Subcutaneous abdominal adipose tissue (tissue), 5 donors: ENCODE results near the gene DNAH8.

Experiments
- H3K27ac ChIP-seq: one replicate; pipeline ENCODE4 v1.7.0; 2013; ENCODE audit warnings: low read depth, mild to moderate bottlenecking, inconsistent platforms, low read length, moderate library complexity
- H3K27me3 ChIP-seq, 5 donors: one replicate each; pipeline ENCODE4 v1.7.0; 2013; ENCODE audit warnings: low read length in 5 of 5, inconsistent platforms in 1 of 5; ENCODE audit not compliant: control insufficient read depth in 5 of 5, insufficient read depth in 4 of 5
- H3K36me3 ChIP-seq, 5 donors: one replicate each; pipeline ENCODE4 v1.7.0; 2013; ENCODE audit warnings: low read length in 5 of 5; ENCODE audit not compliant: control insufficient read depth in 5 of 5, insufficient read depth in 5 of 5
- H3K4me1 ChIP-seq, 5 donors: one replicate each; pipeline ENCODE4 v1.7.0; 2013; ENCODE audit warnings: low read length in 5 of 5, mild to moderate bottlenecking in 3 of 5, moderate library complexity in 1 of 5; ENCODE audit not compliant: control insufficient read depth in 5 of 5, insufficient read depth in 5 of 5
- H3K4me3 ChIP-seq, 5 donors: one replicate each; pipeline ENCODE4 v1.7.0; 2013; ENCODE audit warnings: low read length in 5 of 5, low read depth in 1 of 5
- H3K9ac ChIP-seq, 5 donors: one replicate each; pipeline ENCODE4 v1.7.0; 2013; ENCODE audit warnings: low read length in 5 of 5, mild to moderate bottlenecking in 4 of 5, moderate library complexity in 3 of 5
- H3K9me3 ChIP-seq, 5 donors: one replicate each; pipeline ENCODE4 v1.7.0; 2013; ENCODE audit warnings: low read length in 5 of 5; ENCODE audit not compliant: control insufficient read depth in 5 of 5
- donor health status: healthy.
- donor health status: healthy.
- donor health status: healthy.
- donor health status: healthy.
- donor health status: healthy.

The DNAH8 gene

GRCh38 chr6:38818691-38819090 is 103.6 kb downstream of the DNAH8 start:
- no peak overlapping the region for H3K4me3 ChIP-seq
- H3K36me3 ChIP-seq: no peaks in the 10 kb centered on the region
- H3K27me3 ChIP-seq: peaks cover 0 to 5% (median 3%) of the 10 kb centered on the region in 5 donors
- no peaks in the 10 kb centered on the region for H3K9me3 ChIP-seq
- H3K4me1 ChIP-seq: no peaks in the 10 kb centered on the region
- H3K9ac ChIP-seq: no peak overlapping the region
- H3K27ac ChIP-seq: no peak overlapping the region

- Histone ChIP-seq H3K36me3 (no peaks in the 10 kb centered on the region), H3K9ac (no peak overlapping the region), H3K4me3 (no peak overlapping the region), H3K4me1 (no peaks in the 10 kb centered on the region), H3K9me3 (no peaks in the 10 kb centered on the region), H3K27me3 (peaks cover 0 to 3% (median 0%) of the 10 kb centered on the region in 5 donors), H3K27ac (no peak overlapping the region)
These were observed 107.9 kb downstream of the DNAH8 start for GRCh38 chr6:38822963-38823362.

GRCh38 chr6:38824243-38824894 is 109.3 kb downstream of the DNAH8 start:
- H3K4me1 ChIP-seq: no peaks in the 10 kb centered on the region
- H3K9me3 ChIP-seq: no peaks in the 10 kb centered on the region
- no peak overlapping the region for H3K9ac ChIP-seq
- no peak overlapping the region for H3K4me3 ChIP-seq
- H3K27ac ChIP-seq: no peak overlapping the region
- no peaks in the 10 kb centered on the region for H3K27me3 ChIP-seq
- H3K36me3 ChIP-seq: no peaks in the 10 kb centered on the region

- Histone ChIP-seq H3K9me3 (no peaks in the 10 kb centered on the region), H3K27ac (no peak overlapping the region), H3K4me1 (no peaks in the 10 kb centered on the region), H3K36me3 (no peaks in the 10 kb centered on the region), H3K9ac (no peak overlapping the region), H3K4me3 (no peak overlapping the region), H3K27me3 (no peaks in the 10 kb centered on the region)
These were observed 111.9 kb downstream of the DNAH8 start for GRCh38 chr6:38827024-38827423.

- no peaks in the 10 kb centered on the region for H3K36me3 ChIP-seq
- no peaks in the 10 kb centered on the region for H3K4me1 ChIP-seq
- H3K9me3 ChIP-seq: no peaks in the 10 kb centered on the region
- H3K27ac ChIP-seq: no peak overlapping the region
- no peak overlapping the region for H3K4me3 ChIP-seq
- H3K27me3 ChIP-seq: no peaks in the 10 kb centered on the region
- no peak overlapping the region for H3K9ac ChIP-seq
These were observed 116.8 kb downstream of the DNAH8 start for GRCh38 chr6:38831865-38832264.

- no peak overlapping the region for H3K9ac ChIP-seq
- no peaks in the 10 kb centered on the region for H3K36me3 ChIP-seq
- no peak overlapping the region for H3K27ac ChIP-seq
- no peak overlapping the region for H3K4me3 ChIP-seq
- no peaks in the 10 kb centered on the region for H3K27me3 ChIP-seq
- H3K9me3 ChIP-seq: no peaks in the 10 kb centered on the region
- no peaks in the 10 kb centered on the region for H3K4me1 ChIP-seq
These were observed 118.2 kb downstream of the DNAH8 start for GRCh38 chr6:38833320-38833719.

- Histone ChIP-seq H3K27me3 (no peaks in the 10 kb centered on the region), H3K36me3 (no peaks in the 10 kb centered on the region)
These were observed 121.5 kb downstream of the DNAH8 start for GRCh38 chr6:38836585-38836984.

GRCh38 chr6:38837101-38837500 is 122.0 kb downstream of the DNAH8 start:
- H3K9me3 ChIP-seq: no peaks in the 10 kb centered on the region
- H3K27me3 ChIP-seq: no peaks in the 10 kb centered on the region
- H3K36me3 ChIP-seq: no peaks in the 10 kb centered on the region
- H3K9ac ChIP-seq: no peak overlapping the region
- H3K27ac ChIP-seq: no peak overlapping the region
- H3K4me3 ChIP-seq: no peak overlapping the region
- no peaks in the 10 kb centered on the region for H3K4me1 ChIP-seq

More at GRCh38 chr6:38836585-38836984, 121.5 kb downstream of the DNAH8 start:
- no peaks in the 10 kb centered on the region for H3K4me1 ChIP-seq
- H3K4me3 ChIP-seq: no peak overlapping the region
- no peak overlapping the region for H3K27ac ChIP-seq
- H3K9me3 ChIP-seq: no peaks in the 10 kb centered on the region
- H3K9ac ChIP-seq: no peak overlapping the region

- Histone ChIP-seq H3K27me3 (no peaks in the 10 kb centered on the region), H3K27ac (no peak overlapping the region), H3K36me3 (no peaks in the 10 kb centered on the region), H3K4me3 (no peak overlapping the region), H3K4me1 (no peaks in the 10 kb centered on the region), H3K9ac (no peak overlapping the region), H3K9me3 (no peaks in the 10 kb centered on the region)
These were observed 128.7 kb downstream of the DNAH8 start for GRCh38 chr6:38843798-38844197.

- no peak overlapping the region for H3K4me3 ChIP-seq
- no peaks in the 10 kb centered on the region for H3K36me3 ChIP-seq
- H3K27me3 ChIP-seq: peaks cover 0 to under 1% (median 0%) of the 10 kb centered on the region in 5 donors
- H3K27ac ChIP-seq: no peak overlapping the region
- no peak overlapping the region for H3K9ac ChIP-seq
- H3K4me1 ChIP-seq: no peaks in the 10 kb centered on the region
- H3K9me3 ChIP-seq: no peaks in the 10 kb centered on the region
These were observed 130.8 kb downstream of the DNAH8 start for GRCh38 chr6:38845931-38846330.
